ENCODE results near the gene MED22.

DNA sequence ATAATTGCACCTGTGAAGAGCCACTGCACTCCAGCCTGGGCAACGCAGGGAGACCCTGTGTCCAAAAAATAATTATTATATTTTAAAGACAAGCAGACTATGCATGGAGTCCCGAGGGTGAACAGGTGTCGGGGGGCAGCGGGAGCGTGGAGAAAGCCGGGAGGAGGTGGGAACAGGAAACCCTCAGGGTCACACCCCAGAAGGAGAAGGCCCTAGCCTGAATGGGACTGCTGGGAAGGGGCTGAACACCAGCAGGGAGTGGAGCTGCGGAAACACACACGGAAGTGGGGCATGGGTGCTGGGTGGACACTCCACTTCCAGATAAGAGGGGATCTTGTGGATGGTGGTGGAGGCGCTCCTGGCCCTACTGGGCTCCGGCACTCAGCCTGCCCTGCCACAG lies 24.7 kb downstream of the MED22 start:
- TF ChIP-seq ZNF274 (IDR thresholded peaks at IDR 0.05; ENCODE audit: low read depth, low read length) (no peak), YY1 (IDR thresholded peaks at IDR 0.05; ENCODE audit: insufficient read depth, insufficient read length) (no peak)
